ENCODE results near the gene SLCO6A1. TPM values are rescaled to one million over a fixed set of nuclear protein-coding genes. Genes with fewer than 3 reads are reported as not detected.

SLCO6A1 gene
- total and polyA plus RNA-seq, 2 donors from 2014 or later, result not detected

DNA sequence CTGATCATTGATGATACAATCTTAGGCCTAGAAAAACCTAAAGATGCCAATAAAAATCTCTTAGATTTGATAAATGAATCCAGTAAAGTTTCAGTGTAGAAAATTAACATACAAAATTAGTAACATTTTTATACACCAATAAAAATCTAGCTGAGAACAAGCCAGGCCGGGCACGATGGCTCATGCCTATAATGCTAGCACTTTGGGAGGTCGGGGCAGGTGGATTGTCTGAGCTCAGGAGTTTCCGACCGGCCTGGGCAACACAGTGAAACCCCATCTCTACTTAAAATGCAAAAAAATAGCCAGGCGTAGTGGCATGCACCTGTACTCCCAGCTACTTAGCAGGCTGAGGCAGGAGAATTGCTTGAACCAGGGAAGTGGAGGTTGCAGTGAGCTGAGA lies 84.4 kb downstream of the SLCO6A1 start:
- FAIRE-seq (no peak), DNase-seq (no peak)
- no peak overlapping the region for H3K27ac ChIP-seq (ENCODE audit: low read depth in 2 of 2, low read length in 2 of 2)
- intact Hi-C loops (cut with DNase I), result no loop called here
- no peaks in the 10 kb centered on the region for H3K27me3 ChIP-seq (ENCODE audit: control insufficient read depth, insufficient read depth, low read length)
- no peaks in the 10 kb centered on the region for H3K36me3 ChIP-seq (ENCODE audit: control insufficient read depth in 2 of 3, insufficient read depth in 3 of 3, low read length in 3 of 3)
- no peaks in the 10 kb centered on the region for H3K4me1 ChIP-seq (ENCODE audit: control insufficient read depth in 2 of 3, insufficient read depth in 2 of 3, low read depth in 1 of 3, low read length in 3 of 3)
- TF ChIP-seq, protein P1, sequence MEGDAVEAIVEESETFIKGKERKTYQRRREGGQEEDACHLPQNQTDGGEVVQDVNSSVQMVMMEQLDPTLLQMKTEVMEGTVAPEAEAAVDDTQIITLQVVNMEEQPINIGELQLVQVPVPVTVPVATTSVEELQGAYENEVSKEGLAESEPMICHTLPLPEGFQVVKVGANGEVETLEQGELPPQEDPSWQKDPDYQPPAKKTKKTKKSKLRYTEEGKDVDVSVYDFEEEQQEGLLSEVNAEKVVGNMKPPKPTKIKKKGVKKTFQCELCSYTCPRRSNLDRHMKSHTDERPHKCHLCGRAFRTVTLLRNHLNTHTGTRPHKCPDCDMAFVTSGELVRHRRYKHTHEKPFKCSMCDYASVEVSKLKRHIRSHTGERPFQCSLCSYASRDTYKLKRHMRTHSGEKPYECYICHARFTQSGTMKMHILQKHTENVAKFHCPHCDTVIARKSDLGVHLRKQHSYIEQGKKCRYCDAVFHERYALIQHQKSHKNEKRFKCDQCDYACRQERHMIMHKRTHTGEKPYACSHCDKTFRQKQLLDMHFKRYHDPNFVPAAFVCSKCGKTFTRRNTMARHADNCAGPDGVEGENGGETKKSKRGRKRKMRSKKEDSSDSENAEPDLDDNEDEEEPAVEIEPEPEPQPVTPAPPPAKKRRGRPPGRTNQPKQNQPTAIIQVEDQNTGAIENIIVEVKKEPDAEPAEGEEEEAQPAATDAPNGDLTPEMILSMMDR (IDR thresholded peaks at IDR 0.05; ENCODE audit: borderline replicate concordance, extremely low read depth, insufficient read depth), result no peak
- no peak overlapping the region for H3K4me3 ChIP-seq (ENCODE audit: low read length in 3 of 3)
- no peak overlapping the region for H3K9ac ChIP-seq (ENCODE audit: low read length in 3 of 3)
- H3K9me3 ChIP-seq (ENCODE audit: control insufficient read depth in 2 of 3, insufficient read depth in 1 of 3, low read length in 3 of 3), result no peaks in the 10 kb centered on the region

DNA sequence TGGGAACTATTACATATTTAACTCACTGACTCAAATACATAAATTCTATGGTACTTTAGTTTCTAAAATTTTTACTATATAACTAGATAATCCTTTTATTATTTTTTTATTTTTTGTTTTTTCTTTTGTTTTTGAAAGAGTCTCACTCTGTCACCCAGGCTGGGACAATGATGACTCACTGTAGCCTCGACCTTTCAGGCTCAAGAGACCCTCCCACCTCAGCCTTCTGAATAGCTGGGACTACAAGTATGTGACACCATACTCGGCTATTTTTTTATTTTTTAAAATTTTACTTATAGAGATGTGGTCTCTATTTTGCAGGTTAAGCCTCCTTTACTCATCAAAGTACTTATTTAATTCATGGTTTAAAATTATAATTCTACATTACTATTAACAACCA lies 110.6 kb downstream of the SLCO6A1 start:
- TF ChIP-seq, protein P1 (IDR thresholded peaks at IDR 0.05; ENCODE audit: borderline replicate concordance, extremely low read depth, insufficient read depth), result no peak
- intact Hi-C loops (cut with DNase I), result no loop called here
- no peak for FAIRE-seq

DNA sequence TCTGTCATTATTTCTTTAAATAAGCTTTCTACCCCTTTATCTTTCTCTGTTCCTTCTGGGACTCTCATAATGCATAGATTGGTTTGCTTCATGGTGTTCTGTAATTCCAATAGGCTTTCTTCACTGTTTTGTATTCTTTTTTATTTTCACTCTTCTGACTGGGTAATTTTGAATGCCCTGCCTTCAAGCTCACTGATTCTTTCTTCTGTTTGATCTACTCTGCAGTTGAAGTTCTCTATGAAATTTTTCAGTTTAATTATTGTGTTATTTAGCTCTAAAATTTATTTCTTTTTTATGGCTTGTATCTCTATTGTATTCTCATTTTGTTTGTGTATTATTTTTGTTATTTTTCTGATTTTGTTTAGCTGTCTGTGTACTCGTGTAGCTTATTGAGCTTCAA lies 113.4 kb downstream of the SLCO6A1 start:
- TF ChIP-seq, protein P1 (IDR thresholded peaks at IDR 0.05; ENCODE audit: borderline replicate concordance, extremely low read depth, insufficient read depth), result no peak
- no peak for FAIRE-seq
- Histone ChIP-seq H3K9me3 (ENCODE audit: control insufficient read depth in 2 of 3, insufficient read depth in 1 of 3, low read length in 3 of 3) (no peaks in the 10 kb centered on the region), H3K9ac (ENCODE audit: low read length in 3 of 3) (no peak overlapping the region), H3K4me1 (ENCODE audit: control insufficient read depth in 2 of 3, insufficient read depth in 2 of 3, low read depth in 1 of 3, low read length in 3 of 3) (no peaks in the 10 kb centered on the region), H3K27ac (ENCODE audit: low read depth in 2 of 2, low read length in 2 of 2) (no peak overlapping the region), H3K27me3 (ENCODE audit: control insufficient read depth, insufficient read depth, low read length) (no peaks in the 10 kb centered on the region), H3K36me3 (ENCODE audit: control insufficient read depth in 2 of 3, insufficient read depth in 3 of 3, low read length in 3 of 3) (no peaks in the 10 kb centered on the region), H3K4me3 (ENCODE audit: low read length in 3 of 3) (no peak overlapping the region)
- intact Hi-C loops (cut with DNase I), result no loop called here
- no peak for DNase-seq

More for the DNA sequence above, 110.6 kb downstream of the SLCO6A1 start:
- H3K27ac ChIP-seq (ENCODE audit: low read depth in 2 of 2, low read length in 2 of 2), result no peak overlapping the region
- no peak overlapping the region for H3K4me3 ChIP-seq (ENCODE audit: low read length in 3 of 3)
- no peaks in the 10 kb centered on the region for H3K9me3 ChIP-seq (ENCODE audit: control insufficient read depth in 2 of 3, insufficient read depth in 1 of 3, low read length in 3 of 3)
- no peaks in the 10 kb centered on the region for H3K36me3 ChIP-seq (ENCODE audit: control insufficient read depth in 2 of 3, insufficient read depth in 3 of 3, low read length in 3 of 3)
- H3K4me1 ChIP-seq (ENCODE audit: control insufficient read depth in 2 of 3, insufficient read depth in 2 of 3, low read depth in 1 of 3, low read length in 3 of 3), result no peaks in the 10 kb centered on the region
- no peak overlapping the region for H3K9ac ChIP-seq (ENCODE audit: low read length in 3 of 3)
- no peak for DNase-seq
- H3K27me3 ChIP-seq (ENCODE audit: control insufficient read depth, insufficient read depth, low read length), result no peaks in the 10 kb centered on the region

DNA sequence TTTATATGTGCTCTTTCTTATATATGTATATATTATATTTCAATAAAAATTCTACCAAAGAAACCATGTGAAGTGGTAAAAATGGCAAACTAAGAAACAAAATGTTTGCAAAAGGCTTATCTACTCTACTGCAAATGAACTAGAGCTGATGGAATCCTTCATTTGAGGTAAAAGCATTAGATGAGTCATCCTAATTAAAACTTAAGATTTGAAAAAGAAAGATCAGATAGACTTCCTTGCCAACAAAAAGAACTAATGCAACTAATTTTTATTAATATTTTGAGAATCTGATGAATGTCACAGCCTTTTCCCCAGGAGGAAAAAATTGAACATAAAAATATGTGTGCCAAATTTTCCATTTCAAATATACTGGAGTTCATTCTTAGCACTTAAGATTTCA lies 118.6 kb downstream of the SLCO6A1 start:
- Histone ChIP-seq H3K9ac (ENCODE audit: low read length in 3 of 3) (no peak overlapping the region), H3K27me3 (ENCODE audit: control insufficient read depth, insufficient read depth, low read length) (no peaks in the 10 kb centered on the region), H3K9me3 (ENCODE audit: control insufficient read depth in 2 of 3, insufficient read depth in 1 of 3, low read length in 3 of 3) (no peaks in the 10 kb centered on the region), H3K4me3 (ENCODE audit: low read length in 3 of 3) (no peak overlapping the region), H3K4me1 (ENCODE audit: control insufficient read depth in 2 of 3, insufficient read depth in 2 of 3, low read depth in 1 of 3, low read length in 3 of 3) (no peaks in the 10 kb centered on the region), H3K27ac (ENCODE audit: low read depth in 2 of 2, low read length in 2 of 2) (no peak overlapping the region), H3K36me3 (ENCODE audit: control insufficient read depth in 2 of 3, insufficient read depth in 3 of 3, low read length in 3 of 3) (no peaks in the 10 kb centered on the region)
- DNase-seq (no peak), FAIRE-seq (no peak)
- TF ChIP-seq, protein P1 (IDR thresholded peaks at IDR 0.05; ENCODE audit: borderline replicate concordance, extremely low read depth, insufficient read depth), result no peak
- intact Hi-C loops (cut with DNase I), result no loop called here
